ENCODE data around the gene XRN2.
"Not testable (repeated sequence)": the region's sequence is repeated elsewhere in the genome, so short reads cannot be mapped to it uniquely, and the experiment has no call there.

Gene XRN2

GRCh38 chr20:21390768-21391167 lies 87.6 kb downstream of the XRN2 start:
- no peak for DNase-seq (ENCODE audit: low spot score)

- peak; percentile 69 for DNase-seq (ENCODE audit: low spot score)
These were observed 88.2 kb downstream of the XRN2 start for GRCh38 chr20:21391185-21391971.

- DNase-seq (ENCODE audit: low spot score), result no peak
These were observed 88.8 kb downstream of the XRN2 start for GRCh38 chr20:21391972-21392352.

- no peak for DNase-seq (ENCODE audit: low spot score)
These were observed 90.0 kb downstream of the XRN2 start for GRCh38 chr20:21393166-21393565.

- no peak for DNase-seq (ENCODE audit: low spot score)
These were observed 90.8 kb downstream of the XRN2 start for GRCh38 chr20:21393816-21394519.

- DNase-seq (ENCODE audit: low spot score), result no peak
These were observed 91.4 kb downstream of the XRN2 start for GRCh38 chr20:21394551-21394950.

- no peak for DNase-seq (ENCODE audit: low spot score)
These were observed 92.0 kb downstream of the XRN2 start for GRCh38 chr20:21395051-21395665.

GRCh38 chr20:21395666-21396598 lies 92.8 kb downstream of the XRN2 start:
- DNase-seq (ENCODE audit: low spot score), result peak; percentile 66

GRCh38 chr20:21396599-21397340 lies 93.6 kb downstream of the XRN2 start:
- DNase-seq (ENCODE audit: low spot score), result peak; percentile 64

- DNase-seq (ENCODE audit: low spot score), result peak; percentile 54
These were observed 94.4 kb downstream of the XRN2 start, which contains the start of gene NKX2-4 for GRCh38 chr20:21397341-21398108. Gene NKX2-4, minus strand, starts transcription at chr20:21397526. Its CDS starts 127 bp downstream, at chr20:21397399.

- DNase-seq (ENCODE audit: low spot score), result no peak
These were observed 95.2 kb downstream of the XRN2 start for GRCh38 chr20:21398109-21399004.

GRCh38 chr20:21399005-21399475 lies 95.9 kb downstream of the XRN2 start:
- DNase-seq (ENCODE audit: low spot score), result no peak

GRCh38 chr20:21411725-21412124 lies 108.6 kb downstream of the XRN2 start:
- no peak for DNase-seq (ENCODE audit: low spot score)

GRCh38 chr20:21413996-21414395 lies 110.9 kb downstream of the XRN2 start:
- not testable (repeated sequence) for DNase-seq (ENCODE audit: low spot score)

- DNase-seq (ENCODE audit: low spot score), result not testable (repeated sequence)
These were observed 116.0 kb downstream of the XRN2 start for GRCh38 chr20:21419147-21419546.

GRCh38 chr20:21421601-21422236 lies 118.6 kb downstream of the XRN2 start:
- no peak for DNase-seq (ENCODE audit: low spot score)

- DNase-seq (ENCODE audit: low spot score), result not testable (repeated sequence)
These were observed 120.6 kb downstream of the XRN2 start for GRCh38 chr20:21423712-21424111.

- DNase-seq (ENCODE audit: low spot score), result no peak
These were observed 121.7 kb downstream of the XRN2 start for GRCh38 chr20:21424846-21425245.

- DNase-seq (ENCODE audit: low spot score), result no peak
These were observed 126.9 kb downstream of the XRN2 start for GRCh38 chr20:21430020-21430419.

Measured in ecto neural progenitor cell (in vitro differentiated cells).